Skin epidermis (tissue), 12 donors: Measurements from ENCODE around the gene EXOC3.

Source experiments
- H3K27ac ChIP-seq, 21 experiments: fragments of 200-600 bp; sonication (generic) in 11 of 21; one replicate each; pipeline ENCODE4 v1.5.0; 2020; ENCODE audit warnings: mild to moderate bottlenecking in 3 of 21, inconsistent platforms in 2 of 21, moderate library complexity in 2 of 21
- H3K4me3 ChIP-seq, 7 experiments: fragments of 200-600 bp; sonication (generic) in 2 of 7; one replicate each; pipeline ENCODE4 v1.5.0; 2020; ENCODE audit warnings: inconsistent platforms in 2 of 7, mild to moderate bottlenecking in 2 of 7, moderate library complexity in 1 of 7

EXOC3 gene

GRCh38 chr5:510521-510920 is 67.5 kb downstream of the EXOC3 start:
- Histone ChIP-seq H3K27ac (no peak overlapping the region), H3K4me3 (no peak overlapping the region)

GRCh38 chr5:511476-511875 is 68.5 kb downstream of the EXOC3 start:
- Histone ChIP-seq H3K27ac (no peak overlapping the region), H3K4me3 (no peak overlapping the region)

- H3K27ac ChIP-seq: peak overlapping the region in 2 of 21 experiments; percentile 29 to 49
These were observed 70.5 kb downstream of the EXOC3 start for GRCh38 chr5:513216-514100.

DNA sequence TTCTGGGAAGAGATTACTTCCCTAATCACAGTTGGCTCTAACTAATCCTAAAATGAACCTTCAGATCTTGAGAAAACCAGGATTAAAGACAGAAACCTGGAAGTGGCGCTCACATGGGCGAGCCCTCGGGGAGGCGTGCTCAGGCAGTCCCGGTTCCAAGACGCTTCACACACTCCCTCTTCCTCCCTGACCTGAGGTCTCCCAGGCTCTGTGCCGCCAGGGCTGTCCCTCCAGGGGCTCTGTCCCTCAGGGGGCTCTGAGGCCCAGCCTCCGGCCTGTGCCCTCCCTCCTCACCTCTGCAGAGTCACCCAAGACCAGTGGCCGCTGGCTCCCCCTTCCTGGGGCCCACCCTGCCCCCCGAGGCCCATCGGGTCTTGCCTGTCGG is 71.1 kb downstream of the EXOC3 start:
- peak overlapping the region in 2 of 21 experiments; percentile 29 to 49 for H3K27ac ChIP-seq
- no peak overlapping the region for H3K4me3 ChIP-seq

More at GRCh38 chr5:513216-514100, 70.5 kb downstream of the EXOC3 start:
- H3K4me3 ChIP-seq: no peak overlapping the region

GRCh38 chr5:514673-515072 is 71.7 kb downstream of the EXOC3 start:
- Histone ChIP-seq H3K27ac (peak overlapping the region in 2 of 21 experiments; percentile 29 to 49), H3K4me3 (no peak overlapping the region)

GRCh38 chr5:515273-515836 is 72.4 kb downstream of the EXOC3 start:
- no peak overlapping the region for H3K4me3 ChIP-seq
- peak overlapping the region in 1 of 21 experiments; percentile 49 for H3K27ac ChIP-seq

GRCh38 chr5:516338-516925 is 73.5 kb downstream of the EXOC3 start:
- H3K27ac ChIP-seq: peak overlapping the region in 6 of 21 experiments; percentile 10 to 73 (median 50)
- no peak overlapping the region for H3K4me3 ChIP-seq
